Measurements from ENCODE around the gene EFEMP1.

- no peak for TF ChIP-seq CTCF (IDR thresholded peaks at IDR 0.05)
- no peak for TF ChIP-seq POLR2A (IDR thresholded peaks at IDR 0.05)
Observed at GRCh38 chr2:55857766-55858165, 65.8 kb downstream of the EFEMP1 start.

All from esophagus squamous epithelium (tissue), 4 donors.